T-helper 2 cell treated with Interferon-gamma antibody and Interleukin-4, amounts not matched to agents 100 ng/mL and 5 ng/mL, for 36 hours (primary cell): ENCODE data around the gene BTBD9. TPM values are rescaled to one million over a fixed set of nuclear protein-coding genes. Genes with fewer than 3 reads are reported as not detected.

Source experiments
- intact Hi-C: fragments of 100-400 bp; cut with micrococcal nuclease; formaldehyde crosslinking; loops from one replicate; pipeline ENCODE4 v1.15.1; 2023
- total RNA-seq: library from RNA; stranded (reverse); gene quantifications from 2 replicates; pipeline ENCODE4 v1.2.3, GENCODE V29; 2022

Gene BTBD9
- total RNA-seq, 1 donor from 2014 or later, result 18.8 TPM

DNA sequence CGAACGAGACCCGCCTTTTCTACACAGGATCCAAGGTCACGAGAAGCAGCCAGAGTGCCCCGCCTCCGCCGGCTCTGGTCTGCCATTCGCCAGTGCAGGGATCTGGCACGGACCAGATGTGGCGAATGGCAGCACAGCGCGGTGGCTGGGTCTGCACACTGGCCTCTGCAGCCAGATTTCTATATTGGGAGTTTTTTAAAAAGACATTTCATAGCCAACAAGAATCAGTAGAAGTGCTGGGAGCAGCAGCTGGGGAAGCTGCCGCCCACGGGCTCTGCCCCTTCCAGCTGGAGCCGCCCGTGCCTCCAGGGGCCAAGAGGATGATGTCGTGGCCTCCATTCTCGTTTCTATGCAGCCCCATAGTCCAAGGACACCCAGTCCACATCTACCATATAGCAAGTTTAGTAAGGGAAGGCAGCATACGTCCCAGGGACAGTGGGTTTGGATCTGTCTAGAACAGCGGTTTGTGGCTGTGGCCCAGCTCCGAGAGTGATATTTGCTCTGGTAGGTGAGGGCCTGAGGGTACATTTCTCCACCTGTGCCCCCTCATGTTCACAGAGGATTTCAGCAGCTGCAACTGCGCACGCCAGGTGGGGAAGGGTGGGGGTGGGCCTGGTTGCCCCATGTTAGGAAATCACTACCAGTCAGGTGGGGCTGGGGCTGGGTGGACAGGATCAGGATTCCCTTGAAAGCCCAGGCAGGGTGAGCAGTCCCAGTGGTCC, 486.5 kb downstream of the BTBD9 start:
- intact Hi-C loops, result no loop called here

DNA sequence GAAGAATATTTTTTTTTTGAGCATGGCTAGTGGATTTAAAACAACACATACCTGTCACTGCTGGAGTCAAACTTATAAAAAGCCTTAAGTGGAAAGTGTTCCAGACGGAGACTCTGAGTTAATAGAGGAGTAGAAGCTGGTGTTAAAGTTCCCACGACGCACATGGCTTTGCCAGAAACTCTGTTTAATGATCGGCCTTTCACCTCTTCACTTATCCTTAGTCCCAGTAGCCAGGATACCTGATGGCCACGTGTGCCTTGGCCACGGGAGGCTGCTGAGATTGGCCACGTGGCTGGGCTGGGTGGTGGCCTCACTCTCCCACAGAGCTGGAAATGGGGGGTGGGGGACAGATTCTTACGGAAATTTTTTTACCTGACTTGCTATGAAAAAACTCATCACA, 487.1 kb downstream of the BTBD9 start:
- intact Hi-C loops, result no loop called here

DNA sequence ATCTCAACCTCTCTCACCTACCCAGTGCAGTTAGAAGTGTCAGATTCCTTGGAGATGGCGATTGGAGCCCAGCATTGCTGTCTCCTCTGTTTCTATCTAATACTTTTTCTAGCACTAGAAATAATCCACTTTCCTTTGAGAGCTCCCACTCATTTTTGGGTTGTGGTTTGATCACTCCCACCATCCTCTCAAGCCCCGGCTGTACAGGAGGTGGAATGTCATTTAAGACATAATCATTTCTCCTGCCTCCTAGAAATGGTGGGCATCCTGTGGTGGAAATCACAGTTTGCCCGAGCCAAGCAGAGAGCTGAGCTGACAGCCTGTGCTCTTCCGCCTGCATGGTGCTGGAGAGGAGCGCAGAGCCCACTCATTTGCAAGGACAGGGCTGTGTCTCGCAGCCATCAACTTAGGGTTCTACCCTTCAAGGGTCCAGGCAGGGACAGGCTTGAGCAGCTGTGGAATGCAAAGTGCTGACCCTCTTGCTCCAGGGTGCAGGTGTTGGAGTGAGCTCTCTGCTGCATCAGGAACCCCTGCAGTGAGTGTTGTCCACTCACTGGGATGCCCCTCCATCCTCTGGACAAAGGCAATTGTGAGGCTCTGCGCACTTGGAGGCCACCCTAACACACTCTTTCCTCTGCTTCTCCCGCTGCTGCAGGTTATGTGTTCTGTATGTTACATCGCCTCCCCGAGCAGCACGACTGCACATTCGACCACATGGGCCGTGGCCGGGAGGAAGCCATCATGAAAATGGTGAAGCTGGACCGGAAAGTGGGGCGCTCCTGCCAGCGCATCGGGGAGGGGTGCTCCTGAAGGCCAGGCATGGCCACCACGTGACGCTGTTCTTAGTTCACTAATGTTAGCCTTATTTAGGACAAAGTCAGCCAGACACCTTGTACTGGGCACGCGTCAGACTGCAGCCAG, 487.9 kb downstream of the BTBD9 start:
- intact Hi-C loops, result no loop called here

DNA sequence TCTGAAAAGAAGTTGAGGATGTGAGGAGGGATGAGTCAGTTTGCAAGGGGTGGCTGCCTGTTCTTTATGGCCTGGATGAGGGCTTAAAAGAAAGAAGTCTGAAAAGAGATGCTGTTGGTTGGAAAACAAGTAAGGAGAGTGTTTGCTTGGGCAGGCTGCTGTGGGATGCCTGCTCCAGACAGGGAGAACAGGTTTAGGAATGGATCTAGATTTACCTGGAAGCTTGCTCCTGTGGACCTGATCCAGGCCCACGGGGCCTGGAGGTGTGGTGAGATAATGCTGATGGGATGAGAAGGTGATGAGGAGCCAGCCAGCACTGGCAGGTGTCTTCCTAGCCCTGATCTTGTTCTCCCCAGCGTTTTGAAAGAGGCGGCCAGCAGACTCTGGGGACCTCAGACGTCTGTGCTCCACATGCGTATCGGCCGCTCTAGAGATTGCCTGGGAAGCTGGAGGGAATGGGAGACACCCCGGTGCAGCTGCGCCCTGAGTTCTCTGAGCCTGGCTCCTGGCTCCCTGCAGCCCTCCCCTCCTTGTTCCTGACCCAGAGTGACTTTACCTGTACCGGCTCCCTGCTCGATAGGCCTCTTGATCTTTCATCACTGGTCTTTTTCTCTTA, 488.9 kb downstream of the BTBD9 start:
- intact Hi-C loops, result no loop called here

DNA sequence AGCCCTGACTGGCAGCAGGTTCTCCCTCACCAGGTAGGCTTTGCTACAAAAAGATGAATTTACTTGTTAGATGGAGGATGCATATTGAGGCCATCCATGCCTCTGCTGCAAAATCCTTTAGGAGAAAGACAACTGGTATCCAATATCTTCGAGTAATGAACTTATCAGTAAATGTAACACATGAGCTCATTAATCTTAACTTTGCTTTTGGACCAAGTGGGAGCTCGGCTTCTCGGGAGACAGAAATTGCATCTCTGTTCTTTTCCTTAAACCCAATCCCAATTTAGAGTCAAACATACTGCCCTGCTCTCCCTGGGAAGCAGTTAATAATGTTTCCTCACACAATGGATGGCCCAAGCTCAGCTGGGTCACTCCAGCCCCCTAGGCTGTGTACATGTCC, 489.7 kb downstream of the BTBD9 start:
- intact Hi-C loops, result no loop called here

DNA sequence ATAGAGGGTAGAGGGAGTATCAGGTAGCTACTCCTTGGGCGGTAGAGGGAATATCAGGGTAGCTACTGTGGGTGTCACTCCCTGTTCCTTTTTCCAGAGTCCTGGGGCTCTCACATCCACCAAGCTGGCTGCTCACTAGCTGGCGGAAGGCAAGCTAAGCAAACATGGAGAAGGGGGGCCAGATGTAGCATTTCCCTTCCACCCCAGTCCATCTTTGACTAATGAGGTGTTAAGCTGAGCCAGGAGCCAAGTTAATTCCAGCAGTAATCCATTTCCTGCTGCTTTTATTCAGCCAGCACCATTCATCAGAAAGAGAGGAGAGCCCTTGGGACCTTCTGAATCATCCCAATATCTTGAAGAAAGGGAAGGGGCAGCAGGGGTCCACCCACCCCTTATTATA, 490.2 kb downstream of the BTBD9 start:
- intact Hi-C loops, result no loop called here

DNA sequence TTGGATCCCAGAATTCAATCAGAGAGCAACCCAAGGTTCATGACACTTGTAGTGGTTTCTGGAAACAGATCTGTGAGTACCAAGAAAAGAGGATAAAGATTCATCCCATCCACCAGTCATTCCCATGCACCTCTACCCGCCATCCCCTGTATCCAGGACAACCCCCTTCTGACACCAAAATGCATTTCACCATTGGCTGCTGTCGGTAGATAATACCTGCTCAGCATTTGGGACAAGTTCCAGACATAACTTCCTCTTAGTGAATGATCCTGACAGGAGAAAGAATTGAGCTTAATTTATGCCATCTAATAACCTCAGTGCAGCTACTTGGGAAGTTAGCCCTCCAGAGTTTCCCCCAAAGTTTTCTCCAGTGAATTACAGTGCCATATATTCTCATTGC, 491.1 kb downstream of the BTBD9 start:
- intact Hi-C loops, result no loop called here

DNA sequence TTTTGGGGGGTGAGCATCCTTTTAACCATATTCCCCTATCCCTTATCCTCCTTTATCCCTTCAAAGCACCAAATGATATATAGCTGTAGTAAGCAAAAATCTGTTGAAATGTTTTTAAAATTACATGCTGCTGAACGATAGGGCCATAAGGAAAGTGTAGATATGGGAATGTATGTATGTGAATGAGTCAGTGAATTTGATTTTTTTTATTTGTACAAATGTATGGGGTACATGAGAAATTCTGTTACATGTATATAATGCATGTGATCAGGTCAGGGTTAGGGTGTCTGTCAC, 493.0 kb downstream of the BTBD9 start:
- intact Hi-C loops, result no loop called here

DNA sequence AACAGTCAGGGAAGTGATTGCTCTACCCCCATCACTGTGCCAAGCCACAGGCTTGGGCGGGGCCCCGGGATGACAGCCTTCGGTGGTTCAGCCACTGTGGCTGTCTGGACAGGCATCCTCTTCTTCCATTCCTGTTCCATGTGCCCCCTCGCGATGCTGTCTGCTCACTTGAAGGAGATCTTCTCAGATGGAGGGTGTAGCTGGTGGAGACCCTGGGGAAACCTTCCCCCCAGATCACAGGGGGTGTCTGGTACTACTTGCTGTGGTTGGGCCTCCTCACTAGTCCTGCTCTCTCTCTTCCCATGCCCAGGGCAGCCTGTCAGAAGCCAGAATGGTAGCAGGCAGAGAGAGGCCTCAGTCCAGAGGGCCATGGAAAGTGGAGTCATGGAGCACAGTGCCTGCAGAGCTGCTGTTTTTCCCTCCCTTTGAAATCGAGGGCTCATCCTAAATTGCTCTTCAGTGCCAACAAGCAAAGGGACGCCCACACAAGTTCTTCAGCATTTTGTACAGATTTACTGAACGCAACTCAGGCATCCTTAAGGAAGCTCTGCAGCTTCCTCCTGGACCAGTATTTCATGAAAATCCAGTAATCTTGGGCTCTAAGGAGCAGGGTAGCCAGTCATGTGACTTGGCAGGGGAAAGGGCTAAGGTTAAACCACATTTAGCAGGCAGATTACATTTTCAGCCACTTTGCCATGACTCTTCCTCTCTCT, 493.6 kb downstream of the BTBD9 start:
- intact Hi-C loops, result no loop called here

DNA sequence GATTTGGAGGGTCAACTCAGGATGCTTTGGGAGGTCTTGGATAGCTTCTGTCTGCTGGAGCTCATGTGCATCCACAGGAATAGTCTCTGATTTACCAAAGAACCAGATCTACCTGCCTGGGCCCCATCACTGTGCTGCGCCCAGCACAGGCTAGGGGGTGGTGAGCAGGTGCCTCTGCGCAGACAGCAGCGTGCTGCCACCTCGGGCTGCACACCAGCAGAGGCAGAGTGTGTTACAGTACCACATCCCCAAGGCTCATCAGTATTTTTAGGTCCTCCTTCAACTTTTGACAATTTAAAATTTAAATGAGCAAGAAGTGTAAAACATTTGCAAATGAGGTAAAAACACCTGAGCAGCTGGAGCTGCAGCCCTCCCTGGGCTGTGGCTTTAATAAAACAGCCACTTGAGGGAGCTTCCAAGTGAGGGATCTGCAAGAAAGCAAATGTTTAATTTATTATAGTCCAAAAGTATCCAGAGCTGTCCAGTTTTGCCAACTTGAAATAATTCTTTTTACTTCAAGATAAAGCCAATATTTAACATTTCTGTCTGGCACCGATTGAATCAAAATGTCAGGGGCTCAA, 495.3 kb downstream of the BTBD9 start:
- intact Hi-C loops, result no loop called here

GRCh38 chr6:38143191-38144150, 496.3 kb downstream of the BTBD9 start:
- intact Hi-C loops, result no loop called here

- intact Hi-C loops, result no loop called here
These were observed 497.4 kb downstream of the BTBD9 start for GRCh38 chr6:38142178-38142902.

DNA sequence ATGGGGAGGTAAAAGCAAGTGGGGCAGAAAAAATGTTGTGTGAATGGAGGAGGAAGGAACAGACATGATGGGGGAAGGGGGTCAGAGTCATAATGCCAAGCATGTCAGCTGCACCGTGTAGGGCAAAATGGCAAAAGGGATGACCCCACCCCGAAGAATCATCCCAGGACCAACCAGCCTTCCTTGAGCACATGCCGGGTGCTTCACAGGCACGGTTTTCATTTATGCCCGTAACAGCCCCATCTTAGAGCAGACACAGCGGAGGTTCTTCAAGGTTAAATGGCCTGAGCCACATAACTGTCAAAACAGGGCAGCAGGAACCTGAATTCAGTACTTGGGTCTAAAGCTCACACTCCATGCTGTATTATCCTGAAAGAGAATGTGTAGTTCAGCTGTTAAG, 498.0 kb downstream of the BTBD9 start:
- intact Hi-C loops, result no loop called here

DNA sequence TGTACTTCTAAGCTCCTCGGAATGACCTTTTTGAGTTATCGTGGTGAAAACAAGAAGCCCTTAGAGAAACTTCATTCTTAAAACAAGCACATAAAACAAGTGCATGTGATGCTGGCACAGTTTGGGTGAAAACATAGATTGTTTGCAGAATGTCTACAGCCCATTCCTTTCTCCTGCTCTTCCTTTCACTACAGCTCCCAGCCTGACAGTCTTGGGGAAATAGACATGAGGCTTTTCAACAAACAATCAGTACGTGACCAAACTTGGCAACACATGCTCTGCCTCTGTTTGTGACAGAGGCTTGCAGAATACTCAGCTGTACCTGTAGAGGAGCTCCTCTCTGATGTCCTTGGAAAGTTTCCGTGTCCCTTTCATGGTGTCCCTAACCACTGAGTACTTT, 498.6 kb downstream of the BTBD9 start:
- intact Hi-C loops, result no loop called here

DNA sequence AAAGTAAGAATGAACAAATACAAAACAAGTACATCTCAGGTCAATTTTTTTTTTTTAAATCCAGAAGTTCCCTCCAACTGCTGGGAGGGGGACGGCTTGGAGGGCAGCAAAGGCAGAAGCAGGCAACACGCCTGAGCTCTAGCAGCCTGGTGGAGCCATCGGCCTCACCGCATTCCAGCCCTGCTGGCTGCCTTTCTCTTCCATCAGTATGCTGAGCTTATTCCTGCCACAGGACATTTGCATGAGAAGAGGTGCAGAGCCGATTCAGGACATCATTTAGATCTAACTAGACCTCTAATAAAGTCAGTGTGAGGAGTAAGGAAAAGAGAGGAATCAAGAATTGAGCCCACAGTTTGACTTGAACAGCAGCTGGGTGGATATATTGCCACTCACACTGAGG, 501.4 kb downstream of the BTBD9 start:
- intact Hi-C loops, result no loop called here

- intact Hi-C loops, result no loop called here
These were observed 502.0 kb downstream of the BTBD9 start for GRCh38 chr6:38137608-38138265.

DNA sequence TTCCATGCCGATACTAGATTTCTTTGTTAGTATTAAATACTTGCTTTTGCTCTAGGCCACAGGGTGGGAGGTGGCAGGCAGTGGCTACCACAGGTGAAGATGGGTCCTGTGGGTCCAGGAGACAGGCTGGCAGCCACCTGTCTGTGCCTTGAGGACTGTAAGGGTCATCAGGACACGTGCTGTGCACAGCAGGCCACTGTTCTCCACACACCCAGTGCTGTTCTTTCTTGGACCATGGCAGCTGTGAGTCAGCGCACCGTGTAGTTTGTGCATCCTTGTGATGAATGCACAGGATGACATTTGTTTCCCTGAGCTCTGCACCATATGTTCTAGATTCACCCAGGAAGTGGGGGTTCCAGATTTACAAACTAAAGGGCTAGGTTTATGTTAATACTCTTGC, 503.2 kb downstream of the BTBD9 start:
- intact Hi-C loops, result no loop called here

- intact Hi-C loops, result no loop called here
These were observed 505.0 kb downstream of the BTBD9 start for GRCh38 chr6:38134704-38135088.
